IPS-20b (cell line): ENCODE data around the gene NME3.
A peak's percentile ranks its signal among the peaks of the same experiment; 100 is the strongest.

Experiments
- H3K27ac ChIP-seq: one replicate; pipeline ENCODE4 v1.5.1; 2013; ENCODE audit warnings: low read length
- H3K27me3 ChIP-seq: 2 replicates; pipeline ENCODE4 v1.6.1; 2013; ENCODE audit warnings: mild to moderate bottlenecking, low read length, inconsistent platforms; ENCODE audit not compliant: insufficient read depth
- H3K36me3 ChIP-seq: 2 replicates; pipeline ENCODE4 v1.6.1; 2013; ENCODE audit warnings: low read depth, mild to moderate bottlenecking, inconsistent platforms, low read length, moderate library complexity; ENCODE audit not compliant: insufficient read depth
- H3K4me1 ChIP-seq: 2 replicates; pipeline ENCODE4 v1.6.1; 2013; ENCODE audit warnings: mild to moderate bottlenecking, control low read depth, inconsistent platforms, low read length, moderate library complexity; ENCODE audit not compliant: insufficient read depth
- H3K4me3 ChIP-seq: 2 replicates; pipeline ENCODE4 v1.5.1; 2013; ENCODE audit warnings: mild to moderate bottlenecking, low read length, inconsistent platforms
- H3K9ac ChIP-seq: 2 replicates; pipeline ENCODE4 v1.6.1; 2013; ENCODE audit warnings: low read depth, mild to moderate bottlenecking, inconsistent platforms, low read length, moderate library complexity
- H3K9me3 ChIP-seq: 2 replicates; pipeline ENCODE4 v1.6.1; 2013; ENCODE audit warnings: mild to moderate bottlenecking, low read depth, low read length, inconsistent platforms; ENCODE audit not compliant: insufficient read depth

The NME3 gene

DNA sequence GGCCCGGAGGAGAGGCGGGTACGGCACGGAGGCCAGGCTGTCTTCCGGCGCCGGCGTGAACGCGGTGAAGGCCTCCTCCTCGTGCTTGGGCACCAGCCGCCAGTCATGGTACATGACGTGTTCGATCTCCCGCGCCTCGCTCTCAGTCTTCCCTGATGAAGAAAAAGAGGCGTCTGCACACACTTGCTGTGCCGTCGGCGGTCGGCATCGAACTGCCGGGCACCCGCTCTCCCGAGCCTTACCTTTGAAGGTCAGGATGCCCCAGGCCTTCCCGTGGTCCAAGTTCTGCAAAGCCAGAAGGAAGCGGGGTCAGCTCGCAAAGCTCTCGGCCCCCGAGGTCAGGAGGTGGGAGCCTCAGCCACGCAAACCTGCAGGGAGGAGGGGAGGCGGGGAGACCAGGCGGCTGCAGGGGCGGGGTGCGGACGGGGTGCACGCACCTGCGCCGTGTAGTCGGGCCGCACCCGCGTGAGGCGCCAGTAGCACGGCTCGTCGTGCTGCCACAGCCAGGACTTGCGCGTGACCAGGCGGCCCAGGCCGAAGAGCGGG, 1.1 kb upstream of the NME3 start, which contains the start of gene EME2:
EME2 (plus strand) TSS at position 449 of the 546 bp plus-strand sequence. CDS start 418 bp downstream, outside the sequence.
- Histone ChIP-seq H3K9me3 (no peaks in the 10 kb centered on the region), H3K27me3 (no peaks in the 10 kb centered on the region), H3K4me3 (peak within 1 kb of the TSS; percentile 94), H3K27ac (peak within 1 kb of the TSS; percentile 85), H3K4me1 (no peaks in the 10 kb centered on the region; the same call in 1 of the 2 replicates), H3K36me3 (peaks cover 27% of the 10 kb centered on the region), H3K9ac (peak within 1 kb of the TSS; percentile 96)

DNA sequence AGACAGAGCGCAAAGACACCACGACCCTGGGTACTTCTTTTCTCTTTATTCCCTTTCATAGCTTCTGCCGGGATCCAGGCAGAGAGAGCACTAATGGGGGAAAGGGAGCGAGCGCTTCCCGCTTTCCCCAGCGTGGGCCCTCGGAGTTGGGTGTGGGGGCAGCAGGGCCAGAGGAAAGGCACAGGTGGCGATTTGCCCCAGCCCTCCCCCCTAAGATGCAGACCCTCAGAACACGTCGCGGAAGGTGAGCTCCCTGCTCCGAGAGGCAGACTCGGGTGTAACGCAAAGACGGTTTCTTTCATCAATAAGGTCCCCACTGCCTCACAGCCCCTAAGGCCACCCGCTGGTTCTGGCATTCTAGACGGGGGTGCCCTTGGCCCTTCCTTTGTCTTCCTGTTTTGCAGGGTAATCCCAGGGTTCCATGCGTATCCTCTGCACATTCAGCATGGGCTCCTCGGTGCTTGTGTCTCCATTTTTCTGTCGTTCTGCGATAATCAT, 570 bp upstream of the NME3 start:
- H3K27me3 ChIP-seq, result no peaks in the 10 kb centered on the region
- H3K9ac ChIP-seq, result peak overlapping the region; percentile 96
- H3K36me3 ChIP-seq, result peaks cover 27% of the 10 kb centered on the region
- H3K4me3 ChIP-seq, result peak overlapping the region; percentile 94
- peak overlapping the region; percentile 85 for H3K27ac ChIP-seq
- H3K9me3 ChIP-seq, result no peaks in the 10 kb centered on the region
- H3K4me1 ChIP-seq, result no peaks in the 10 kb centered on the region; the same call in 1 of the 2 replicates

- H3K9ac ChIP-seq, result peak overlapping the region; percentile 96
- no peaks in the 10 kb centered on the region for H3K27me3 ChIP-seq
- H3K27ac ChIP-seq, result no peak overlapping the region
- no peaks in the 10 kb centered on the region; the same call in 1 of the 2 replicates for H3K4me1 ChIP-seq
- H3K4me3 ChIP-seq, result peak overlapping the region; percentile 94
- no peaks in the 10 kb centered on the region for H3K9me3 ChIP-seq
- H3K36me3 ChIP-seq, result peaks cover 21% of the 10 kb centered on the region
Measured at GRCh38 chr16:1770328-1771187, 785 bp downstream of the NME3 start.

- Histone ChIP-seq H3K4me3 (peak overlapping the region; percentile 94; the same call in 1 of the 2 replicates), H3K27ac (no peak overlapping the region), H3K27me3 (no peaks in the 10 kb centered on the region)
Measured at GRCh38 chr16:1769402-1770300, 1.7 kb downstream of the NME3 start.

DNA sequence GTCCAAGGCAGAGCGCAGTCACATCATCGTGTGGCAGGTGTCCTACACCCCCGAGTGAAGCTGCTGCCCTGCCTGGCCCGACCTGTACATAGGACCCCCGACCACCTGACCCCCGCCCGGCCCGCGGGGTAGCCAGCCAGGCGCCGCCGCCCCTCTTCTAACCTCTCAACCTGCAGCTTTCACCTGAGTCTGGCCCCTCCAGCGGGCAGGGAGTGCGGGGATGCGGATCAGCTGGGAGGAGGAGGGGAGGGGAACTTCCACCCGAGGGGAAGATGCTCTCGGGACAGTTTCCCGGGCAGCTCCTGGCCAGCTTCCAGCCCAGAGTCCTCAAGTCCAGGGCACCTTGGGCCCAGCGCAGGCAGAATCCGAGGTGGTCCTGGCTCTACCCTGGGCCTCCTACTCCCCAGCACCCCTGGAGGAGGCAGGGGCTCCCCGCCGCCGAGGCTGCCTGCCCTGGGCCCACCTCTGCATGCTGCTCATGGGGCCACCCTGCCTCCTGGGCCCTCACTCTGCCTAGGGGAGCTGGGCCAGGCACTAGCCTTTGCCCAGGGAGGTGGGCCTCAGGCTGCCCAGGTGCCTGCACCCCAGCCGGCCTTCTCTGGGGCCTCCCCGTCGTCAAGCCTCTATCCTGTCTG, 2.5 kb downstream of the NME3 start:
- H3K4me1 ChIP-seq, result peaks cover 4% of the 10 kb centered on the region; the same call in 1 of the 2 replicates

More at GRCh38 chr16:1769402-1770300, 1.7 kb downstream of the NME3 start:
- Histone ChIP-seq H3K9ac (peak overlapping the region; percentile 96; the same call in 1 of the 2 replicates), H3K4me1 (no peaks in the 10 kb centered on the region; the same call in 1 of the 2 replicates), H3K36me3 (peaks cover 17% of the 10 kb centered on the region; the same call in 1 of the 2 replicates), H3K9me3 (no peaks in the 10 kb centered on the region)

DNA sequence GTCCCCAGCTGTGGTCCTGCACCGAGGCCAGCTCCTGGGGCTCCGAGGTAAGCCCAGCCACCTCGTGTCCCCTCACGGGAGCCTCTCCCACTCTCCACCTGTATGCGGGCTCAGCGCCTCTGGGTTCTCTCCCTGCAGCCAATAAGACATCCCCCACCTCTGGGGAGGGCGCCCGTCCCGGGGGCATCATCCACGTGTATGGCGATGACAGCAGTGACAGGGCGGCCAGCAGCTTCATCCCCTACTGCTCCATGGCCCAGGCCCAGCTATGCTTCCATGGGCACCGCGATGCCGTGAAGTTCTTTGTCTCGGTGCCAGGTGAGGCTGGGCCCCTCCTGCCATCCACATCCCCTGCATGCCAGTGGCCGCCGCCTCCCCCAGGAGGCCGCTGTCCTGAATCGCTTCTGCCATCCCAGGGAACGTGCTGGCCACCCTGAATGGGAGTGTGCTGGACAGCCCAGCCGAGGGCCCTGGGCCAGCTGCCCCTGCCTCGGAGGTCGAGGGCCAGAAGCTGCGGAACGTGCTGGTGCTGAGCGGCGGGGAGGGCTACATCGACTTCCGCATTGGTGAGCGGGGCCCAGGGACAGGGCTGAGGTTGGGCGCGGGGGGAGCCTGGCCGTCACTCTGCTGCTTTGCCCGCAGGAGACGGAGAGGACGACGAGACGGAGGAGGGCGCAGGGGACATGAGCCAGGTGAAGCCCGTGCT, 3.1 kb downstream of the NME3 start:
- Histone ChIP-seq H3K27ac (no peak overlapping the region), H3K27me3 (no peaks in the 10 kb centered on the region), H3K4me1 (peaks cover 4% of the 10 kb centered on the region; the same call in 1 of the 2 replicates), H3K4me3 (no peak overlapping the region), H3K9me3 (no peaks in the 10 kb centered on the region), H3K36me3 (peaks cover 17% of the 10 kb centered on the region; the same call in 1 of the 2 replicates), H3K9ac (no peak overlapping the region)

More for the DNA sequence above, 2.5 kb downstream of the NME3 start:
- H3K27ac ChIP-seq, result no peak overlapping the region
- H3K9ac ChIP-seq, result no peak overlapping the region
- H3K9me3 ChIP-seq, result no peaks in the 10 kb centered on the region
- no peak overlapping the region for H3K4me3 ChIP-seq
- peaks cover 17% of the 10 kb centered on the region; the same call in 1 of the 2 replicates for H3K36me3 ChIP-seq
- no peaks in the 10 kb centered on the region for H3K27me3 ChIP-seq

- Histone ChIP-seq H3K27ac (no peak overlapping the region), H3K9ac (no peak overlapping the region), H3K4me3 (no peak overlapping the region), H3K4me1 (peaks cover 4% of the 10 kb centered on the region; the same call in 1 of the 2 replicates), H3K27me3 (no peaks in the 10 kb centered on the region), H3K36me3 (peaks cover 17% of the 10 kb centered on the region; the same call in 1 of the 2 replicates), H3K9me3 (no peaks in the 10 kb centered on the region)
Measured at GRCh38 chr16:1767116-1767994, 4.0 kb downstream of the NME3 start.

GRCh38 chr16:1766701-1767100, 4.6 kb downstream of the NME3 start:
- Histone ChIP-seq H3K4me3 (no peak overlapping the region), H3K9ac (no peak overlapping the region), H3K4me1 (peaks cover 4% of the 10 kb centered on the region; the same call in 1 of the 2 replicates), H3K9me3 (no peaks in the 10 kb centered on the region), H3K27ac (no peak overlapping the region), H3K36me3 (peaks cover 17% of the 10 kb centered on the region; the same call in 1 of the 2 replicates), H3K27me3 (no peaks in the 10 kb centered on the region)

DNA sequence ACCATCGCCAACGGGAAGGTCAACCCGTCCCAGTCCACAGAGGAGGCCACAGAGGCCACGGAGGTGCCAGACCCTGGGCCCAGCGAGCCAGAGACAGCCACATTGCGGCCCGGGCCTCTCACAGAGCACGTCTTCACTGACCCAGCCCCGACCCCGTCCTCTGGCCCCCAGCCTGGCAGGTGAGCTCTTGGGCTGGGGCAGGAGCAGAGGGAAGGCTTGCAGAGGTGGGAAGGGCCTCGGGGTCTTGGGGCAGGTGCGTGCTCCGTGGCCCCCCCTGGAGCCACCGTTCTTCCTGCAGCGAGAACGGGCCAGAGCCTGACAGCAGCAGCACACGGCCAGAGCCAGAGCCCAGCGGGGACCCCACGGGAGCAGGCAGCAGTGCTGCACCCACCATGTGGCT, 5.1 kb downstream of the NME3 start:
- Histone ChIP-seq H3K9ac (no peak overlapping the region), H3K36me3 (peaks cover 17% of the 10 kb centered on the region; the same call in 1 of the 2 replicates), H3K4me3 (no peak overlapping the region), H3K4me1 (peaks cover 4% of the 10 kb centered on the region; the same call in 1 of the 2 replicates), H3K27me3 (no peaks in the 10 kb centered on the region), H3K9me3 (no peaks in the 10 kb centered on the region), H3K27ac (no peak overlapping the region)
